ENCODE measurements around the gene CDK14.

The CDK14 gene

DNA sequence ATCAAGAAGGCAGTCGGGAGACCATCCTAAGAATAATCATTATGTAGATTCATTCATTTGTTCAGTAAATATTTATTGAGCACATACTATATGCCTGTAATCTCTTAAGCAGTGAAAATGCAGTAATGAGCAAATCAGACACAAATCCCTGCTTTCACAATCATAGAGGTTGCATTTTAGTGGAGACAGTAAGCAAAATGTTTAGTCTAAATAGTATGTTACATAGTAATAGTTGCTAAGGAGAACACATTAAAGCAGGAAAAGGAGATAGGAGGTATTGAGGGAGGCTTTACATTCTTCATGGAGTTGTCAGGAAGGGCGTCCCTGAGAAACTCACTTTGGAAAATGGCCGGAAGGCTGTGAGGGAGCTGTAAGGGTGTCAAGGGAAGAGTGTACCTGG lies 79.9 kb downstream of the CDK14 start:
- TF ChIP-seq FOXP2 (optimal IDR thresholded peaks at IDR 0.05; ENCODE audit: borderline replicate concordance, extremely low read depth, extremely low read length, insufficient read depth): no peak
- TF ChIP-seq TAF1 (IDR thresholded peaks at IDR 0.05; ENCODE audit: borderline replicate concordance, insufficient read depth, low read length): no peak
- no peak for TF ChIP-seq REST (IDR thresholded peaks at IDR 0.05; ENCODE audit: insufficient read depth in 1 of 2, low read depth in 2 of 2, low read length in 2 of 2)
- TF ChIP-seq SIN3A (IDR thresholded peaks at IDR 0.05; ENCODE audit: borderline replicate concordance, insufficient read depth, low read length): no peak
- no peak for TF ChIP-seq POLR2AphosphoS5 (IDR thresholded peaks at IDR 0.05; ENCODE audit: low read depth, low read length)

- TF ChIP-seq REST (IDR thresholded peaks at IDR 0.05; ENCODE audit: insufficient read depth in 1 of 2, low read depth in 2 of 2, low read length in 2 of 2) (no peak), TAF1 (IDR thresholded peaks at IDR 0.05; ENCODE audit: borderline replicate concordance, insufficient read depth, low read length) (no peak), FOXP2 (optimal IDR thresholded peaks at IDR 0.05; ENCODE audit: borderline replicate concordance, extremely low read depth, extremely low read length, insufficient read depth) (no peak), POLR2AphosphoS5 (IDR thresholded peaks at IDR 0.05; ENCODE audit: low read depth, low read length) (no peak), SIN3A (IDR thresholded peaks at IDR 0.05; ENCODE audit: borderline replicate concordance, insufficient read depth, low read length) (no peak)
Observed at GRCh38 chr7:90677486-90678404, 81.6 kb downstream of the CDK14 start.

- TF ChIP-seq TAF1 (IDR thresholded peaks at IDR 0.05; ENCODE audit: borderline replicate concordance, insufficient read depth, low read length) (no peak), FOXP2 (optimal IDR thresholded peaks at IDR 0.05; ENCODE audit: borderline replicate concordance, extremely low read depth, extremely low read length, insufficient read depth) (no peak), SIN3A (IDR thresholded peaks at IDR 0.05; ENCODE audit: borderline replicate concordance, insufficient read depth, low read length) (no peak), POLR2AphosphoS5 (IDR thresholded peaks at IDR 0.05; ENCODE audit: low read depth, low read length) (no peak), REST (IDR thresholded peaks at IDR 0.05; ENCODE audit: insufficient read depth in 1 of 2, low read depth in 2 of 2, low read length in 2 of 2) (no peak)
Observed at GRCh38 chr7:90678986-90679385, 82.9 kb downstream of the CDK14 start.

GRCh38 chr7:90680484-90680883 lies 84.4 kb downstream of the CDK14 start:
- no peak for TF ChIP-seq POLR2AphosphoS5 (IDR thresholded peaks at IDR 0.05; ENCODE audit: low read depth, low read length)

DNA sequence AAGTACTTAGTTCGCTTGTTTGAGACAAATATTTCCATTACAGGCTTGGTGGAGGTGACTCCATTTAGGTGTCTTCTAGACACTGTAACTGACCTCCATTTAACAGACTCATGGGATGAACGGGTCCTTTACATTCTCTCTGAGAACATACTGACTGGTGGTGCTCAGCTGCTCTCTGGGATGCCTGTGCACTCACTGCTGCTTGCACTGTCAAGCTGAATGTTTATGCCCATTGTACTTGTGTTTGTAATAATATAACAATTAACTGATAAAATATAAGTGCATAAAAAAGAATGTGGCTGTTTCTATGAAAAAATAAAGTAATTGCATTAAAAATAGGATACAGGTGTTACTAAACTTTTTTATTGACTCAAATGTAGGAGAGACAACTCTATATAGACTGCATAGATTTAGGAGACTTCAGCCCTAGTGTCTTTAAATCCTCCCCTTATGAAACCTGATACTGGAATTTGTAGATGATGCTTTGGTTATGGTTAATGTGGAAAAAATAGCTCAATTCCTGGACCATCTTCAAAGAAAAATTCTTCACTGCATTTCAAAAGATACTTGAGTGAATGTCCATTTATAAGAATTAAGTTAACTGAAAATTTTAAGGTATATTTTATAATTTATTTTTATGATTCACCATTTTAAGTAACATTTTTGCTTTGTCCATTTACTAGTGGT lies 85.4 kb downstream of the CDK14 start:
- TF ChIP-seq TAF1 (IDR thresholded peaks at IDR 0.05; ENCODE audit: borderline replicate concordance, insufficient read depth, low read length) (no peak), REST (IDR thresholded peaks at IDR 0.05; ENCODE audit: insufficient read depth in 1 of 2, low read depth in 2 of 2, low read length in 2 of 2) (no peak), SIN3A (IDR thresholded peaks at IDR 0.05; ENCODE audit: borderline replicate concordance, insufficient read depth, low read length) (no peak), FOXP2 (optimal IDR thresholded peaks at IDR 0.05; ENCODE audit: borderline replicate concordance, extremely low read depth, extremely low read length, insufficient read depth) (no peak), POLR2AphosphoS5 (IDR thresholded peaks at IDR 0.05; ENCODE audit: low read depth, low read length) (no peak)

All from PFSK-1 (cell line).